GM12892 (cell line): ENCODE results near the gene FZR1.

ENCODE experiments used
- DNase-seq: peaks from one replicate; pipeline ENCODE4 v3.0.0; 2011; ENCODE audit not compliant: insufficient read length
- FAIRE-seq: peaks from 2 replicates; lab custom pipeline; 2011; peaks lifted over from hg19 to GRCh38; lab: Jason Lieb, UNC
- POLR2A ChIP-seq: IDR thresholded peaks from 2 replicates; pipeline ENCODE4 v1.6.1; 2011; ENCODE audit warnings: low read depth, low read length, control low read depth
- POLR2AphosphoS5 ChIP-seq: IDR thresholded peaks from 2 replicates; pipeline ENCODE4 v1.6.1; 2011; ENCODE audit warnings: low read depth, low read length, control low read depth
- TAF1 ChIP-seq: IDR thresholded peaks from 2 replicates; pipeline ENCODE4 v1.6.1; 2011; ENCODE audit warnings: low read depth, mild to moderate bottlenecking, control low read depth, low read length, borderline replicate concordance

Gene FZR1

DNA sequence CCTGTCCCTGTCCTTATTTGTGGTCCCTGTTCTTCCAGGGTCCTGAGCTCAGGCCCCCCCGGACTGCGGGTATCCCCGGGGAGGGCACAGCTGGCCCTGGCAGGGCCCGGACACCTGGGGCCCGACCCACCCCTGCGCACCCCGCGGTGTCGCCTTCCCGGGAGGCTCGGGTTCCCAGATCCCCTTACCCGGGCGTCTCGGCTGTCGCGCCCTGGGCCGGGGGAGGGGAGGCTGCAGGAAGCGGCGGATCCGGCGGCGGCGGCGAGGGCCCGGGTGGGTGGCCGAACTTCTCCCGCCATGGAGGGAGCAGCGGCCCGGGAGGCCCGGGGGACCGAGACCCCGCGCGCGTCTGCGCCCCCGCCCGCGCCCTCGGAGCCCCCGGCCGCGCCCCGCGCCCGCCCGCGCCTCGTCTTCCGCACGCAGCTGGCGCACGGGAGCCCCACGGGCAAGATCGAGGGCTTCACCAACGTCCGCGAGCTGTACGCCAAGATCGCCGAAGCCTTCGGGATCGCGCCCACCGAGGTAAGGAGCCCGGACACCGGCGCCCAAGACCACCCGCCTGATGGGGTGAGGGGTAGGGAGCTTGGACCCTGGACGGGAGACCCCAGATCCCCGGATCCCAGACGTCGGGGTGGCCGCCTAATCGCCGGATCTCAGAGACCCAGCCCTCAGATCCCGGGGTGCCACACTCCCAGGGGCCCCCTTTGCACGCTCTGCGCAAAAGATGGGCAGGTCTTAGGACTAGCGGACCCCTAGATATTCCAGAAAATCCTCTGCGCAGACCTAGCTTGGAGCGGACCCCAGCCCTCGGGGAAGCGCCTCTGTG lies 79.4 kb downstream of the FZR1 start, which contains the start of gene GIPC3:
TSS of gene GIPC3 (plus strand) at position 178 of the 826 bp plus-strand sequence. CDS start at position 298, 120 bp downstream.
- DNase-seq (no peak), FAIRE-seq (no peak)
- TF ChIP-seq POLR2A (no peak), POLR2AphosphoS5 (no peak), TAF1 (no peak)

DNA sequence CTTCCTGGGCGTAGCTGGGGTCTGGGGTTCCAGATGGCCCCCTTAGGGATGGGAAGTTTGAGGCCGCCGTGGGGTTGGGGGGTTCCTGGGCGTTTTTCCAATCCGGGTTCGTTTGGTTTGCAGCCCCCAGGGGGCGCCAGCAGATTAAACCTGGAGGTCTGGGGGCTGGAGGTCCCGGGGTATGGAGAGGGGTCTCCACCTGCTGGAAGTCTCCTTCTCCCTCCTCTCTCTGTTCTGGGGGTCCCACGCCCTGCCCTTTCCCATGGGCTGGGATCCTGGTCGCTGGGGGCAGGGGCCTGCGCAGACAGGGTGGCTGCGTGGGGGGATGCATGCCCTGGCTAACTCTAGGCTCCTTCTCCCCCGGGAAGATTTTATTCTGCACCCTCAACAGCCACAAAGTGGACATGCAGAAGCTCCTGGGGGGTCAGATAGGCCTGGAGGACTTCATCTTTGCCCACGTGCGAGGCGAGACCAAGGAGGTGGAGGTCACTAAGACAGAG lies 80.1 kb downstream of the FZR1 start:
- TF ChIP-seq POLR2AphosphoS5, result no peak
- TF ChIP-seq TAF1, result no peak
- TF ChIP-seq POLR2A, result no peak
- DNase-seq (no peak), FAIRE-seq (no peak)

DNA sequence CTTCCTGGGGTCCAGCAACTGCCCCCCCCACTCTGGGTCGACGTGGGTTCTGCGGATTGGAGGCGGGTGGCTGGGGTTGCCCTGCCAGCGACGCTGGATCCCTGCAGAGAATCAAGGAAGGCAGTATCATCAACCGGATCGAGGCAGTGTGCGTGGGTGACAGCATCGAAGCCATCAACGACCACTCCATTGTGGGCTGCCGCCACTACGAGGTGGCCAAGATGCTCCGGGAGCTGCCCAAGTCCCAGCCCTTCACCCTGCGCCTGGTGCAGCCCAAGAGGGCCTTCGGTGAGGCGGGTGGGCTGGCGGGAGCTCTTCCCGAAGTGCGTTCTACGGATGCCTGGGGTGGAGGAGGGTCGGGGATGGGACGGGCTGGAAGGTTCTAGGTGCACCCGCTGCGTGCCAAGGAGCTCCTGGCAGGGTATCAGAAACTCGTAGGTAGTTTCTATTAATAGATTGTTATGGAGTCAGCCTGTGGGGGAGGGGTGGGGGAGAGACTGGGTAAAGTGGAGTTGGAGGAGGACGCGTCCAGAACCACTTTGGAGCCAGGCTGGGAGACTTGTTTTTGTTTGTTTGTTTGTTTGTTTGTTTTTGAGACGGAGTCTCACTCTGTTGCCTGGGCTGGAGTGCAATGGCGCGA lies 80.7 kb downstream of the FZR1 start:
- TF ChIP-seq TAF1, result no peak
- TF ChIP-seq POLR2A, result no peak
- FAIRE-seq (no peak), DNase-seq (no peak)
